Bladder microvascular endothelial cell (primary cell): Measurements from ENCODE around the gene RNF32. TPM values are rescaled to one million over a fixed set of nuclear protein-coding genes. Genes with fewer than 3 reads are reported as not detected.

Experiments used
- total RNA-seq: library from RNA; depleted of rRNA; stranded (reverse); fragments of >200 nt; gene quantifications from 2 replicates; pipeline ENCODE4 v1.2.3, GENCODE V29; 2014

RNF32 gene
- total RNA-seq: 0.25 and 0.65 TPM in 2 replicates

DNA sequence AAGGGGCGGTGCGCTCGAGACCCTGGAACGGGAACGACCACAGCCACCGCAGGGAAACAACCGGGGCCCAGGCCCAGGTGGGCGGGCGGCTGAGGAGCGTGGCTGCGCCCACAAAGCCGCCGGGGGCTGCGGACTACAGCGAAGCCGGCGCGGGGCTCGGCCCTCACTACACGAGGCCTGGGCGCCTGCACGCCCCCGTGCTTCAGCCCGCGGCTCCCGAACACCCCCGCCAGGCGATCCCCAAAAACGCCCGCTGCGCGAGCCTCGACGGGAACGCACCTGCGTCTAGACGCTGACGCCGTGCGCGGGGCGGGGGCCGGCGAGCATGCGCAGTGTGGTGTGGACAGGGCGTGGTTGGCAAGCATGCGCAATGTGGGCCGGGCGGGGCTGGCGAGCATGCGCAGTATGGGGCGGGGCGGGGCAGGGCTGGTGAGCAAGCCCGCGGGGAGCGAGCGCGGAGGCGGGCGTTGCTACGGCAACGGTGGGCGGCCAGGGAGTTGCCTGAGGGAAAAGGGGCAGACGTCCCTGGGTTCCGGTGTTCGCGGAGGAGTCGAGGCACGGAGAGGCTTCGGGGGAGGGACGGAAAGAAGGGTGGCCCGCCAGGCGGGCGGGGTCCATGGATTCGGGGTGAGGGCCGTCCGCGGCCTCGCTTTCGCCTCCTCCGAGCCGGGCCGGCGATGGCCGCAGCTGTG is at the start of gene RNF32:
Gene RNF32 (plus strand): TSS at position 518 of the 692 bp plus-strand sequence. CDS start 3,104 bp downstream, outside the sequence.

